Activated CD4-positive, alpha-beta T cell treated with anti-CD3 and anti-CD28 coated beads, Interleukin-2, Interleukin-6, amounts not matched to agents 100 ng/mL and 50 ng/mL, durations not matched to agents 16 hours and 8 hours (primary cell): ENCODE measurements around the gene GOLGA5.
"Not testable (repeated sequence)": the region's sequence is repeated elsewhere in the genome, so short reads cannot be mapped to it uniquely, and the experiment has no call there.

Source experiments
- DNase-seq: peaks from one replicate; pipeline ENCODE4 v3.0.0-alpha.2; 2020

Gene GOLGA5

DNA sequence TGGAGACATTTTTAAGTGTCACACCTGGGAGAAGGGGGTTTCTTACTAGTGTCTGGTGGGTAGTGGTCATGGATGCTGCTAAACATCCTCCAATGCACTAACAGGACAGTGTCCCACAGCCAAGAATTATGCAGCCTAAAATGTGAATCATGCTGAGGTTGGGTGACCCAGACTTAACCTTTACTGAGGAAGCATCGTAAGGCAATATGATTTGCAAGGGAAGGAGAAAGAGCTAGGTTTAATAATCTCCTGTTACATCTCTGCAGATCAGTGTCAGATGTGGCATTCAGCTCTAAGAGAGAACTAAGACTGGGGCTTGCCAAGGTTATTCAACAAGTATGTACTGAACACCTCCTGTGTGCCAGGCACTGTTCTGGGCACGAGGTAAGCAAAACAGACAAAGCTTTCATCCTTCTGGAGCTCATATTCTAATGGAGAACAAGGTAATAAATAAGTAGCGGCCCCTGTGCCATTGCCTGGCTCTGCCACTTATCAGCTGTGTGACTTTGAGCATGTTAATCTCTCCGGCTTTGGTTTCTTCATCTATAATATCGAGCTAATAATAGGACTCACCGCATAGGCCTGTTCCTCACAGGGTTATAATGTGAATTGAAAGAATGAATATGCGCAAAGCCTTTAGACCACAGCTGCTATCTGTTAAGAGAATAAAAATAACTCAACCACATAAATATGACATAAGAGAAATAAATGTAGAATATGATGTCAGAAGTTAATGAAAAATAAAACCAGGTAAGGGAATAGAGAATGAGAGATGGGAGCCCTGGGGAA, 13.5 kb upstream of the GOLGA5 start:
- peak; percentile 36 for DNase-seq

- no peak for DNase-seq
Measured at GRCh38 chr14:92781350-92781749, 12.8 kb upstream of the GOLGA5 start.

DNA sequence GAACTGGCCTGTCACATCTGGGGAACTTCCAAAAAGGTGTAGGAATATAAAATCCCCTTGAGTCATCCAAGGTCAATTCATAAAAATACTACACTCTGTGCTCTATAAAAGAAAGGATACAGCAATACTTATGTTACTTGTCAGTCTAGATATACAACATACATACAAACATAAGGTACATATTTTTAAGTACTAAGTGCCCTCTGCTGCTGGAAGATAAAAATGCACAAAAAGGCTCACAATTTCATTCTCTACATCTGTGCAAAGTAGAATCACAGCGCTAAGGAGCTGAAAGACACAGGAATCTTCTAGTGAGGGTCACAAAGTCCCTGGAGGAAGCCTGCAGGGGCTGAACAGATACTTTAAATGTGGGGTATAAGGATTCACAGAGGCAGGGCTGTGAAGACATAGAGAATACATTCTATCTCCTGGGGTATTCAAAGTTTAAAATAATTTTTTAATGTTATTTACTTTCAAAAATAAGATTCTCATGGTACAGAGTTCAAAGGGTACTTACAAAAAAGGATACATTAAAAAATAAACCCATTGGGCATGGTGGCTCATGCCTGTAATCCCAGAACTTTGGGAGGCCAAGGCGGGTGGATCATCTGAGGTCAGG, 10.2 kb upstream of the GOLGA5 start:
- peak; percentile 70 for DNase-seq

DNA sequence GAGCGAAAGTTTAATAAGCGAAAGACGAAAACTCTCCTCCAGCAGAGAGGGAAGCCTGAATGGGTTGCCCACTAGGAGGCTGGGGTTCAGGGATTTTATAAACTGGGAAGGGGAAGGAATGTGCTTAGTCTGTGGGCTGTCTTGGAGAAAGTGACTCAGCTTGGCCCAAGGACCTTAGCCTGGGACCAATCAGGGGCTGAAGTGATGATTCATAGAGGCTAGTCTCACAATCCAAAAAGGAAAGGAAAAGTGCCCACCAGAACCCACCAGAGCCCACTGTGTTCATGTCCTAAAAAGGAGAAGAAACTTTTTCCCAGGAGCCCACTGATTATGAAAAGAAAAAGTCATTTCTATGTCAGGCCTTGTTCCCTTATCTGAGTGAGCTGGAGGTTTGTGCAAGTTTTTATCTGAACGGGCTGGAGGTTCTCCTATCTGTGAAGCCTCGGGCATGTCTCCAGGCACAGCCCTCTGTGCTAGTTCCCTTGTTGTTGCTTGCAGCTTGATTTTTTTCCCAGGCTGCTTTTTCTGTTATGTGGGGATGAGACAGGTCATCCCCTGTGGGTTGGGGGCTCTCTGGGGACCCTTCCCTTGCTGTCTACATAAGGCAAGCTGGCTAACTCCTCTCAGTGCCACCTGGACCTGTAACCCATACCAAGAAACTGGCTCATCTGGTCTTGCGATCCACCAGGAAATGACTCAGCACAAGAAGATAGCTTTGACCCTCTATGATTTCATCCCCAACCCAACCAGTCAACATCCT, 8.3 kb upstream of the GOLGA5 start:
- no peak for DNase-seq

GRCh38 chr14:92786427-92786756, 7.7 kb upstream of the GOLGA5 start:
- no peak for DNase-seq

DNA sequence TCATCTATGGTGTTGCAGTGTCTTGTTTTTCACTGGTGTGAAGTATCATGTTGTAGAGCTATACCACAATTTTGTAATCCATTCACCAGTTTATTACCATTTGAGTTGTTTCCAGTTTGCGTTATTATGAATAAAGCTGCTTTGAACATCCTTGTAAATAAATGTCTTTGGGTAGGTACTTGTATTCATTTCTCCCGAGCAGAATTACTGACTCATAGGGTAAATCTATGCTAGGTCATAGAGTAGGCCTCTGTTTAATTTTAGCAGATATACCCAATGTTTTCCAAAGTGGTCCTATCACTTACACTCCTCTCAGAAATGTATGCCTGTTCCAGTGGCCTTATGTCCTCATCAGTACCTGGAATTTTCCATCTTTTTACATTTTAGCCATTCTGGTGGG, 6.6 kb upstream of the GOLGA5 start:
- no peak for DNase-seq

- DNase-seq, result no peak
Measured at GRCh38 chr14:92789457-92790089, 4.5 kb upstream of the GOLGA5 start.

GRCh38 chr14:92792885-92793284, 1.2 kb upstream of the GOLGA5 start:
- DNase-seq, result no peak

DNA sequence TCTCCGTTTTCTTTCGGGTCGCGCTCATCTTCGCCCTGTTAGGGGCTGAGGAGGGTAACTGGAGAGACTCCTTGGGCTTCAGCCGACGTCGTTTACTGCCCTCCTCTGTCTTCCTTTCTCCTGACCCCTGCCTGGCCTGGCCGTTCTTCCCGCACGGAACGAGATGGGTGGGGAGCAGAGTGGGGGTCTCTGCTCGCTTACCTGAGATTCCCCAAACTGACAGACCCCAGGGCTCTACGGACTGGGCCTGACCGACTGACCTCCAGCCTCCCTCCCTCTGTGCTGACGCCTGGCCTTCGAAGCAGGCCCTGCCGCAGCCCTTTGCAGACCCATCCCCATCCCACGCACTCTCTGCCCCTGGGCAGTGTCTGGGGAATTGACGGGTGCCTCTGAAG, 439 bp downstream of the GOLGA5 start:
- DNase-seq, result no peak

- no peak for DNase-seq
Measured at GRCh38 chr14:92794961-92795360, 856 bp downstream of the GOLGA5 start.

DNA sequence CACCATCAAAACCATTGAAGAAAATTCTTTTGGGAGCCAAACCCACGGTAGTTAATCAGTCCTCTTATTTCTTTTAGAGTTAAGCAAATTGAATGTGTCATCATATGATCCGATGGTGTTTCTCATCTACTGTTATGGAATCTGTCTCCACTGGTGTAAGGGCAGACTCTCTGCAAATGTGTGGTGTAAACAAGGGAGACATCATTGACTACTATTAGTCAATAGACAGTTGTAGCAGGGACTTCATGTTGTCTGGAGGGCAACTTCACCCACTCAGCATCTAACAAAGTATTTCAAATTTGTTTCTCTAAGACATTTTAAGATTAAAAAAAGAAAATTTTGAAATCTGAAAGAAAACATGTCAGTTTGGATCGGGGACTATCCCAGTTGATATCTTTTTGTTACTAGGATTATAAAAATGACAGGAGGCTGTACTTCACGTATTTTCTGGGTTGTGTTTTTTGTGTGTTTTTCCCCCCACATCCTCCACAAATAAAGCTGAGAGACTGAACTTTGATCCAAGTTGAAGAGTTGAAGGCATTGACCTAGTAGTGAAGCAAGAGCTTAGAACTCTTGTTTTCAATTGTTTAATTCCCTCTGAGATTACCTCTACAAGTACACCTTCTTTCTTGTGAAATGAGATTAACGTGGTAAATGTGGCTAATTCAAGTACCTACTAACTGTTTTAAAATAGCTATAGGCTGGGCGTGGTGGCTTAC, 4.0 kb downstream of the GOLGA5 start:
- no peak for DNase-seq

GRCh38 chr14:92798811-92799210, 4.7 kb downstream of the GOLGA5 start:
- DNase-seq, result no peak

DNA sequence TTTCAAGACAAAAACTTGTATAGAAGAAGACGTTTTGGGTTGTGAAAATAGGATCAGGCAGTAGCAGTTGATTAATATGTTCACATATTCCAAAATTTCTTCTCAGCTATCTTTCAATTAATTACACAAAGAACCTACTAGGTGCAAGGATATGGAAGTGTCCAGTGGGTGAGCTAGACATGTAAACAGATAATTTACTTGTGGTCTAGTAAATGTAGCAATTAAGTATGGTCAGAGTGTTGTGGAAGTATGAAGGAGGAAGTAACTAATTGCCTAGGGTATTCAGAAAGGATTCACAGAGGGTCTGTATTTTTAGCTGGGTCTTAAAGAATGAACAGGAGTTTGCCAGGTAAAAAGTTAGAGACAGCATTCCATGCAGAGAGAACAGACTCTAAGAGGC, 5.9 kb downstream of the GOLGA5 start:
- no peak for DNase-seq

GRCh38 chr14:92800525-92800924, 6.4 kb downstream of the GOLGA5 start:
- no peak for DNase-seq

DNA sequence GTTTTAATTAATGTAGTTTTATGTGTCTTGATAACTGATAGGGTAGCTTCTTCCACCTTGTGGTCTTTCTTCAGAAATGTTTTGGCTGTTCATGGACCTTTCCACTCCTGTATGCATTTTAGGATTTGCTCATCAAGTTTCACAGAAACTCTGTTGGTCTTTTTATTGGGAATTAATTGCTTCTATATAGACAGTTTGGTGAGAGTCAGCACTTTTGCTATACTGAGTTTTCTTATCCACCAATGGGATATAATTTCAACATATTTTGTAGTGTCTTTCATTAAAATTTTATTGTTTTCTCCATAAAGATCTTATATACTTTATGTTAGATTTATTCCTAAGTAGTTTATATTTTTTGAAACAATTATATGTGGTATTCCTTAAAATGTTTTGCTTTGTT, 7.8 kb downstream of the GOLGA5 start:
- no peak for DNase-seq

DNA sequence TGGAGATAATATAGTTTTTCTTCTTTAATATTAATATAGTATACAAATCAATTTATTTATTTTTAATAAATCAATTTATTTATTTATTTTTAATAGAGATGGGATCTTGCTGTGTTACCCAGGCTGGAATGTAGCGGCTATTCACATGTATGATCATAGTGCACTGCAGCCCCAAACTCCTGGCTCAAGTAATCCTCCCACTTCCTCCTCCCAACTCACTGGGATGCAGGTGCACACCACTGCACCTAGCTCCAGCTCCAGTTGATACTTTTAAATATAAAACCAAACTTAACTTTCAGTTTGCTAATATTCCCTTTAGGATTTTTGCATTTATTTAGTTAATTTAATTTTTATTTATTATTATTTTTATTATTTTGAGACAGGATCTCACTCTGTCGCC, 8.6 kb downstream of the GOLGA5 start:
- DNase-seq, result no peak

- DNase-seq, result no peak
Measured at GRCh38 chr14:92813201-92813600, 19.1 kb downstream of the GOLGA5 start.

- no peak for DNase-seq
Measured at GRCh38 chr14:92819011-92819597, 25.0 kb downstream of the GOLGA5 start.

GRCh38 chr14:92819680-92820535, 25.8 kb downstream of the GOLGA5 start:
- not testable (repeated sequence) for DNase-seq

DNA sequence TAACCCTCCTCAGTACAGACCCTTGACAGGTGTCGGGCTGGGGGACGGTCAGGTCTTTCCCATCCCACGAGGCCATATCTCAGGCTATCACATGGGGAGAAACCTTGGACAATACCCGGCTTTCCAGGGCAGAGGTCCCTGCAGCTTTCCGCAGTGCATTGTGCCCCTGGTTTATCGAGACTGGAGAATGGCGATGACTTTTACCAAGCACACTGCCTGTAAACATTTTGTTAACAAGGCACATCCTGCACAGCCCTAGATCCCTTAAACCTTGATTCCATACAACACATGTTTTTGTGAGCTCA, 26.4 kb downstream of the GOLGA5 start:
- DNase-seq, result not testable (repeated sequence)

DNA sequence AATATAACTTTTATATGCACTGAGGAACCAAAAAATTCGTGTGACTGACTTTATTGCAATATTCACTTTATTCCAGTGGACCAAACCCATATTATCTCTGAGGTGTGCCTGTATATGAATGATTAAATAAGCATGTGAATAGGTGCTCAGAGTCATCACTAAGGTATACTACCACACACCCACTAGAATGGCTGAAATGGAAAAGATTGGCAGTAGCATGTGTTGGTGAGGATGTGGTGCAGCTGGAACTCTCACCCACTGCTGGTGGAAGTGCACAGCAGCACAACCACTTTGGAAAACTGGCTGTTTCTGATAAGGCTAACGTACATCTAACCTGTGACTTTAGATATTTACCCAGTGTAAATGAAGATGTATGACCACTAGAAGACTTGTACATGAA, 36.8 kb downstream of the GOLGA5 start:
- DNase-seq, result no peak
